Measurements from ENCODE around the gene ZNF804B.

Gene ZNF804B

GRCh38 chr7:89021741-89022140, 262.2 kb downstream of the ZNF804B start:
- DNase-seq, result no peak
- Histone ChIP-seq H3K27me3 (ENCODE audit: insufficient read depth, low read depth, severe bottlenecking) (no peaks in the 10 kb centered on the region), H3K36me3 (no peaks in the 10 kb centered on the region)

GRCh38 chr7:89023206-89023605, 263.7 kb downstream of the ZNF804B start:
- H3K9me3 ChIP-seq (ENCODE audit: severe bottlenecking), result no peaks in the 10 kb centered on the region
- H3K4me3 ChIP-seq (ENCODE audit: low read depth, low read length), result no peak overlapping the region
- TF ChIP-seq CTCF (IDR thresholded peaks at IDR 0.05; ENCODE audit: low read depth, low read length), result no peak
- H3K27ac ChIP-seq, result no peak overlapping the region
- DNase-seq, result no peak
- H3K36me3 ChIP-seq, result no peaks in the 10 kb centered on the region
- H3K27me3 ChIP-seq (ENCODE audit: insufficient read depth, low read depth, severe bottlenecking), result no peaks in the 10 kb centered on the region

More at GRCh38 chr7:89021741-89022140, 262.2 kb downstream of the ZNF804B start:
- Histone ChIP-seq H3K9me3 (ENCODE audit: severe bottlenecking) (no peaks in the 10 kb centered on the region), H3K4me3 (ENCODE audit: low read depth, low read length) (no peak overlapping the region), H3K27ac (no peak overlapping the region)
- no peak for TF ChIP-seq CTCF (IDR thresholded peaks at IDR 0.05; ENCODE audit: low read depth, low read length)

GRCh38 chr7:89023877-89024276, 264.4 kb downstream of the ZNF804B start:
- Histone ChIP-seq H3K9me3 (ENCODE audit: severe bottlenecking) (no peaks in the 10 kb centered on the region), H3K36me3 (no peaks in the 10 kb centered on the region), H3K4me3 (ENCODE audit: low read depth, low read length) (no peak overlapping the region), H3K27me3 (ENCODE audit: insufficient read depth, low read depth, severe bottlenecking) (no peaks in the 10 kb centered on the region), H3K27ac (no peak overlapping the region)
- TF ChIP-seq CTCF (IDR thresholded peaks at IDR 0.05; ENCODE audit: low read depth, low read length), result no peak
- DNase-seq, result no peak

- DNase-seq, result no peak
- no peak overlapping the region for H3K27ac ChIP-seq
- no peak for TF ChIP-seq CTCF (IDR thresholded peaks at IDR 0.05; ENCODE audit: low read depth, low read length)
These were observed 268.3 kb downstream of the ZNF804B start for GRCh38 chr7:89027781-89028180.

GRCh38 chr7:89028319-89028718, 268.8 kb downstream of the ZNF804B start:
- H3K4me3 ChIP-seq (ENCODE audit: low read depth, low read length), result no peak overlapping the region
- H3K36me3 ChIP-seq, result no peaks in the 10 kb centered on the region
- H3K27me3 ChIP-seq (ENCODE audit: insufficient read depth, low read depth, severe bottlenecking), result no peaks in the 10 kb centered on the region
- no peak for TF ChIP-seq CTCF (IDR thresholded peaks at IDR 0.05; ENCODE audit: low read depth, low read length)
- DNase-seq, result no peak
- no peak overlapping the region for H3K27ac ChIP-seq
- no peaks in the 10 kb centered on the region for H3K9me3 ChIP-seq (ENCODE audit: severe bottlenecking)

More at GRCh38 chr7:89027781-89028180, 268.3 kb downstream of the ZNF804B start:
- H3K36me3 ChIP-seq, result no peaks in the 10 kb centered on the region
- H3K9me3 ChIP-seq (ENCODE audit: severe bottlenecking), result no peaks in the 10 kb centered on the region
- H3K4me3 ChIP-seq (ENCODE audit: low read depth, low read length), result no peak overlapping the region
- H3K27me3 ChIP-seq (ENCODE audit: insufficient read depth, low read depth, severe bottlenecking), result no peaks in the 10 kb centered on the region

- TF ChIP-seq CTCF (IDR thresholded peaks at IDR 0.05; ENCODE audit: low read depth, low read length), result no peak
- Histone ChIP-seq H3K9me3 (ENCODE audit: severe bottlenecking) (no peaks in the 10 kb centered on the region), H3K27ac (no peak overlapping the region), H3K27me3 (ENCODE audit: insufficient read depth, low read depth, severe bottlenecking) (no peaks in the 10 kb centered on the region), H3K4me3 (ENCODE audit: low read depth, low read length) (no peak overlapping the region), H3K36me3 (no peaks in the 10 kb centered on the region)
- DNase-seq, result no peak
These were observed 270.4 kb downstream of the ZNF804B start for GRCh38 chr7:89029864-89030263.
